Hematopoietic multipotent progenitor cell treated with erythropoietin and hydrocortisone succinate and interleukin-3 and kit ligand, for 17 days (in vitro differentiated cells): ENCODE data around the gene SPRR4.
"Not testable (repeated sequence)": the region's sequence is repeated elsewhere in the genome, so short reads cannot be mapped to it uniquely, and the experiment has no call there.

ENCODE experiments used
- DNase-seq: peaks from one replicate; pipeline ENCODE4 v3.0.0-alpha.2; 2015; ENCODE audit warnings: low spot score

Gene SPRR4

GRCh38 chr1:152967201-152967600 lies 3.2 kb upstream of the SPRR4 start:
- DNase-seq = no peak

- no peak for DNase-seq
Measured at GRCh38 chr1:152968248-152968647, 2.2 kb upstream of the SPRR4 start.

DNA sequence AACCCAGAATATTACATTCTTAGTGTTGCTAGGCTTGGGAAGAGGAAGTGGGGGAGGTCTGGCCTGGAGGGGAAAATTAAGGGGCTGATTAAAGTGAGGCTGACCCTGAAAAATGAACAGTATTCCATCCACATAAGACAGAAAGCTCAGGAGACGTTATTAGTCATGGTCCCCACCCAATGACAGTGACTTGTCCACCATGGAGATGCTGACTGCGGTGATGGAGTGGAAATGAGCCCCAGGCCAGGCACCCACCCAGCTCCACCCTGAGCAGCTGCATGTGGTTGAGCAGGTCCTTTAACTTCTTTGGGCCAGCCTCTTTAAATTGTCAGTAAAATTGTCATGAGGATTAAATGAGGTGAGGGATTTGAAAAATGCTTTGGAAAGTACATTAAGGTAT lies 1.4 kb upstream of the SPRR4 start:
- no peak for DNase-seq

- no peak for DNase-seq
Measured at GRCh38 chr1:152972196-152972886, 1.9 kb downstream of the SPRR4 start.

DNA sequence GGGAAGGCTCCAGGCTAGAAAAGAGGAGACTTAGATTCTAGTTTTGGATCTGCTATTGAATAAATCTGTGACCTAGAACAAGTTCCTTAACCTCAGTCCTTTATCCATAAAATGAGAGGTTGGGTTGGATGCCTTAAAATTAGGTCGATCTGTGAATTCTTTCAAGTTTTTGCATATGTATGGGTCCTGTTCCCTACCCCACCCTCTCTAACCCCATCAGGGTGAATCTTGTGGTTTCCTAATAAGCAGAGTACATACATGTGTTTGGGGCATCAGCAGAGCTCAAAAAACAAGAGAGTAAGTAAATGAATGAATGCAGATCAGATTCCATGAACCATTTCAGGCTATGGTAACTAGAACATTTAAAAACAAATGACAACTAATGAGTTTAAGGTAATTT lies 6.2 kb downstream of the SPRR4 start:
- DNase-seq = no peak

GRCh38 chr1:152977614-152978013 lies 7.2 kb downstream of the SPRR4 start:
- DNase-seq = no peak

DNA sequence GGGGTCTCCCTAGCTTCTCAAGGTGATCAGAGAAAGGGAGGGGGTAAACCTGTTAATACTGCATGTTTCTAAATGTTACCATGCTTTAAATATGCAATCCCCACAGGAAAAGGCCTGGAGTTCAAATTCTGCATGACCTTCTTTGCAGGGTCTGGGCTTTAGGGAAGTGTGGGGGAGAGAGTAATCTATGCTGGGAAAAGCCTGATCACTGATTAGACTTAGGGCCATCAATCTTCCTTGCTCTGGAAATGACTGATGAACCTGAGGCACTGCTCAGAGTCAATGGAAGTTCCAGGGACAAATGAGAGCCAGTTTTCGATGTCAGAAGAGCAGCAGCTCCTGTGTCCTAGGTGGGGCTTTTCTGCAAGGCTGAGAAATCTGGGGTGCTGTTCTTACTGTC lies 10.2 kb downstream of the SPRR4 start:
- DNase-seq = no peak

- no peak for DNase-seq
Measured at GRCh38 chr1:152981146-152981871, 10.9 kb downstream of the SPRR4 start.

DNA sequence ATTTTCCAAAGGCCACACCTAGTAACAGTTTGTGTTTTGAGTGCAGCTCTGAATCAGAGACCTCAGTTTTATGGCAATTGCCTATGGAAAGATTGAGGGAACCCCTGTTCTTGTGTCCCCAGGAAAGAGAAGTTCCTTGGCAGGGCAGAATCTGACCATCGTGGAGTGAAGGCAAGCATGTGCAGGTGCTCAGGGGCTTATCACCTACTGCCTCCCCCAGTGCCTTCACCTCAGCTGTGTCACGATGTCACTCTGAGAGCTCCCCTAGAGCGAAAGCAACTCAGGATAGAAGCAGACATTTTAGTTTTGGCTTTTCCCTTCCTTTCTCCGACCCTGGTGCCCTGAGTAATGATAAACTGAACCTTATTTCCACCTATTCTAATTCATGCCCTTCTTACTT lies 11.6 kb downstream of the SPRR4 start:
- no peak for DNase-seq

- no peak for DNase-seq
Measured at GRCh38 chr1:152983234-152983633, 12.8 kb downstream of the SPRR4 start.

- DNase-seq = no peak
Measured at GRCh38 chr1:152983743-152984142, 13.3 kb downstream of the SPRR4 start, which contains the start of gene SPRR1A. SPRR1A (plus strand) TSS chr1:152984081; CDS start chr1:152985231, 1,150 bp downstream.

DNA sequence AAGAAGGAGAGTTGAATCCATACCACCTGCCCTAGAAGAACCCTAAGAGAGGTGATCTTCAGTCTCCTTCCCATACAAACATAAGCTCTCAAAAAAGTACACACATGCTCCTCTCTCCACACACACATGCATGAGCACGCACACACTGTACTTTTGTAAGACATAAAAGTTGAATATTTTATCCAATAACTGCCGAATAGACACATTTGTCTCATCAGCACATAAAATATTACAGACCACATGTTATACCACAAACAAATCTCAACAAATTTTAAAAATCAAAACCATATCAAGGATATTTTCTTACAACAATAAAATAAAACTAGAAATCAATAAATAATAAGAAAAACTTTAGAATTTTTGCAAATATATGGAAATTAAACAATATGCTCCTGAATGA lies 16.1 kb downstream of the SPRR4 start:
- DNase-seq = no peak

DNA sequence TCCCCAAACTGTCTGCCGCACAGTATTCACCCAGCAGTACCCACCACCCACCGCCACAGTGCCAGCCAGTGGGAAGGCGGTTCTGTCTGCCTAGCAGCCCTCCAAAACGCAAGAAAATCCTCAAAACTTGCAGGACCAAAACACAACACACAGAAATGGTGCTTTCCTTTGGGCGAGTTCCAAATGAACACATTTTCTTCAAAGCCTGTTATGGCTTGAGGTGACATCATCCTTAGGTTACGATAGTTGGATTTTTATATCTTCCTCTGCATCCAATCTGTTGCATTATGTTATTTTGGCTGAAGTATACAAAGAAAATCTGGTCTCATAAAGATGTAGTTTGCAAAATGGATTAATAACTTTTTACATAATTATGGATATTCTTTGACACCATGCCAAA lies 22.7 kb downstream of the SPRR4 start:
- no peak for DNase-seq

DNA sequence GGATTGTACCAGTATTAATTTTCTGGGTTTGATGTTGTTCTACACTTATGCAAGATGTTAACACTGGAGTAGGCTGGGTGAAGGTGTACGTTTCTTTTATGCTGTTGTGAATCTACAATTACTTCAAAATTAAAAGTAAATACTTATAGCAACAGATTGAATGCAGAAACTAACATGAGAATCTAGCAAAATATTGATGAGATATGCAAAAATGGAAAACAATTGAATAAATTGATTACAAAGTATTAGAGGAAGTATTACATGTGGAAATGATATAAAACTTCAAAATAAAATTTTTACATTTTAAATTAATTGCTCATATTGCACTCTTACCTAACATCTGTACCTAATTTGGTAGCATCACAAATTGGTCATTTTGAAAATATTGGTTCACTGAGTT lies 25.4 kb downstream of the SPRR4 start:
- no peak for DNase-seq

DNA sequence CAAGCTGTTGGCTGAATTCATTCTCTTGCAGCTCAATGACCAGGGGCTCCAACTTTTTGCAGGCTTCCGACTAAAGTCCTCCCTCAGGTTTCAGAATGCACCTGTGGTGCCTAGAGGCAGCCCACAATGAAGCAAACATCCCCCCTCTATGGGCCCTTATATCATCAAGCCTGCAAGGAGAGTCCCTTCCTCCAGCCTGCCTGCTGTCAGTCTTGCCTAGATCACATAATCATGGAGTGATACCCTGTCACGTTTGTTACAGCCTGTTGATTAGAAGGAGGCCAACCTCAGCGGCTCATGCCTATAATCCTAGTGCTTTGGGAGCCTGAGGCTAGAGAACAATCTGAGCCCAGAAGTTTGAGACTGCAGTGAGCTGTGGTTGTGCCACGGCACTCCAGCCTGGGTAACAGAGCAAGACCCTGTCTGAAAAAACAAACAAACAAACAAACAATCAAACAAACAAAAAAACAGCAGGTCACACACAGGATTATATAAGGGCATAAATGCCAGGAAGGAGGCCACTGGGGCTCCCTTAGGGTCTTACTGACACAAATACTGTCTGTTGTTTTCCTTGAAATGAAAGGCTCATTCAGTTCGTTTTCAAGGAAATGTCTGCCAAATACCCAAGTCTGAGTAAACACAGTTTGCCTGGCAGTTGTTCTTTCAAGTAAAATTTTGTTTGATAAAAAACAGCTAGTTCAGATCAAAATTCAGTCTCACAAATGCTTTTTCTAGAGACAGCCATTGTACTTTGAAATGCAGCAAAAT lies 26.4 kb downstream of the SPRR4 start:
- DNase-seq = no peak

GRCh38 chr1:152997901-152998300 lies 27.5 kb downstream of the SPRR4 start:
- DNase-seq = no peak

- no peak for DNase-seq
Measured at GRCh38 chr1:152998476-152998875, 28.0 kb downstream of the SPRR4 start.

DNA sequence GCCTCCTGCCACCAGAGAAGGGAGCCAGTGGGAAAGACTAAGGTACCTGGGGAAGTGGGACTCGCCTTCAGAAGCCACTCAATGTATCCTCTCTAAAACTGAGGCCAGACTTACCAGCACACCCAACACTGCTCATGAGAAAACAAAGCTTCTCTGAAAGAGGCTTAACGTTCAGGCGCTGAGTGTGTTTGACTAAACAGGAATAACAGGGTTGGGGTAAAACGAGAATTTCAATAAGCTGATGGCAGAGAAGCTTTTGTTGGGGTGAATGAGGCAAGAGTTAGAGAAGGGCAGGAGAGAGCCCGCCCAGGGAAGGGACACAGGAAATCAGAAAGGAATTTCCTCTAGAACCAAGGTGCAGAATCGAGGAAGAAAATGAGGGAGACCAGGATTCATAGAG lies 29.4 kb downstream of the SPRR4 start:
- DNase-seq = no peak

- no peak for DNase-seq
Measured at GRCh38 chr1:153000294-153000693, 29.8 kb downstream of the SPRR4 start.

DNA sequence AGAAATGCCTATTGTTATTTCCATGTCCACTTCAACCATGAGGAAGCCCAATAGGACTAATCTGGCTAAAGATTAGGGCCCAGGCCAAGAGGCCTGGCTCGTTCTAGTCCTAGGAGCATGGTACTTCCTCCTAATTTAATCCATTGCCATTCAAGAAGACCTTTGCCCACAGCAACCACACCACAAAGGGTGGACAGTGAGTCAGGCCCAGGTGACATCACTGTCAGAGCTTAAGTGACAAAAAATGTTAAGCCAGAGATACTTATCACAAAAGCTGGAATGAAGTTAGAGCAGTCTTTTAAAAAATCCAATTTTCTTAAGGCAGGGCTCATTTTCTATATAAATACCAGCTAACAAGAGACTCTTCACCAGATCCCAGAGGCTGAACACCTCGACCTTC lies 30.9 kb downstream of the SPRR4 start, which contains the start of gene SPRR3:
Gene SPRR3, plus strand, starts transcription at position 368 of the 400 bp plus-strand sequence. CDS start 1,272 bp downstream, outside the sequence.
- no peak for DNase-seq

GRCh38 chr1:153011235-153011758 lies 40.8 kb downstream of the SPRR4 start:
- DNase-seq = not testable (repeated sequence)

DNA sequence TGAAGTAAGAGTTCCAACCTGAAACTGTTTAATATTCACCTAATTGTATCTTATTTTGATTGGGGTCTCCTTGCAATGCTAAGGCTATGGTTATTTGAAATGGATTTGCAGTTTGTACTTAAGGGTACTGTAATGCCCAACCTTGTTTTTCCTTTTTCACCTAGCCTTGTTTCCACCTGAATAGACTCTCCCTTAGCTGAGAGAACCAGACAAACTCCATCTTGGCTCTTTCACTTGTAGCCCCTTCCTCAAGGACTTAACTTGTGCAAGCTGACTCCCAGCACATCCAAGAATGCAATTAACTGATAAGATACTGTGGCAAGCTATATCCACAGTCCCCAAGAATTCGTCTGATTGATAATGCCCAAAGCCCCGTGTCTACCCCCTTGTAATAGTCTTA lies 51.4 kb downstream of the SPRR4 start:
- not testable (repeated sequence) for DNase-seq
